ENCODE data around the gene CCL13. TPM values are rescaled to one million over a fixed set of nuclear protein-coding genes. Genes with fewer than 3 reads are reported as not detected.

The CCL13 gene
- total RNA-seq, 1 experiment from 2014 or later, result not detected

DNA sequence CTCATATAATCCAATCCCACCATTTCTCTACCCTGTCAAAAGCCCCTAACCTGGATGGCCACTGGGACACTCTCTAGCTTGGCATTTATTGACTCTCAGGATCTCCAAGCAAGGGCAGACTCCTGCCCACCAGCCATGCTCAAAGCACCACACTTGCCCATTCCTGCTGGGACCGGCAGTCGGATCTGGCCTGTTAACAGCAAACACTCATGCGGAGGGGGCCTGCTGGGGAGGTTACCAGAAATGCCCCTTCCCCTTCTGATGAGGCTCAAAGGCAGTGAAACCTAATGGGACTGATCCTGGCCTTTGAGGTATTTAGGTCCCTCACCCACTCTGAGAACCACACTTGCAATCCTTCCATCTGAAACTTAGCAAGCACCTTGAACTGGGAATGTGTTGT lies 13.3 kb downstream of the CCL13 start:
- Histone ChIP-seq H3K9me2 (ENCODE audit: insufficient read depth) (no peaks in the 10 kb centered on the region), H3K79me2 (ENCODE audit: low read depth) (no peaks in the 10 kb centered on the region), H3K27me3 (ENCODE audit: insufficient read depth, low read depth) (peaks cover 27% of the 10 kb centered on the region), H3K4me1 (replicated peaks; ENCODE audit: insufficient read depth) (no peaks in the 10 kb centered on the region), H3K4me2 (no peak overlapping the region), H3F3A (ENCODE audit: insufficient read depth, low read depth) (no peaks in the 10 kb centered on the region), H2AFZ (no peak overlapping the region), H4K20me1 (ENCODE audit: insufficient read depth) (no peaks in the 10 kb centered on the region; the same call in 1 of the 2 replicates), H3K4me3 (no peak overlapping the region), H3K27ac (no peak overlapping the region), H3K9me3 (ENCODE audit: insufficient read depth, low read depth) (no peaks in the 10 kb centered on the region), H3K36me3 (ENCODE audit: low read depth) (no peaks in the 10 kb centered on the region)
- no TSS peak for BruUV-seq (replicated peaks)
- ChIA-PET POLR2A (ENCODE audit: unreplicated experiment) (no interaction called here), CTCF (no interaction called here)
- DNase-seq, result no peak
- no peak for TF ChIP-seq EZH2 (IDR thresholded peaks at IDR 0.05; ENCODE audit: low read depth)
- TF ChIP-seq, protein P1, sequence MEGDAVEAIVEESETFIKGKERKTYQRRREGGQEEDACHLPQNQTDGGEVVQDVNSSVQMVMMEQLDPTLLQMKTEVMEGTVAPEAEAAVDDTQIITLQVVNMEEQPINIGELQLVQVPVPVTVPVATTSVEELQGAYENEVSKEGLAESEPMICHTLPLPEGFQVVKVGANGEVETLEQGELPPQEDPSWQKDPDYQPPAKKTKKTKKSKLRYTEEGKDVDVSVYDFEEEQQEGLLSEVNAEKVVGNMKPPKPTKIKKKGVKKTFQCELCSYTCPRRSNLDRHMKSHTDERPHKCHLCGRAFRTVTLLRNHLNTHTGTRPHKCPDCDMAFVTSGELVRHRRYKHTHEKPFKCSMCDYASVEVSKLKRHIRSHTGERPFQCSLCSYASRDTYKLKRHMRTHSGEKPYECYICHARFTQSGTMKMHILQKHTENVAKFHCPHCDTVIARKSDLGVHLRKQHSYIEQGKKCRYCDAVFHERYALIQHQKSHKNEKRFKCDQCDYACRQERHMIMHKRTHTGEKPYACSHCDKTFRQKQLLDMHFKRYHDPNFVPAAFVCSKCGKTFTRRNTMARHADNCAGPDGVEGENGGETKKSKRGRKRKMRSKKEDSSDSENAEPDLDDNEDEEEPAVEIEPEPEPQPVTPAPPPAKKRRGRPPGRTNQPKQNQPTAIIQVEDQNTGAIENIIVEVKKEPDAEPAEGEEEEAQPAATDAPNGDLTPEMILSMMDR (conservative IDR thresholded peaks at IDR 0.05), result no peak
- intact Hi-C loops (cut with micrococcal nuclease; ENCODE audit: unreplicated experiment), result no loop called here

DNA sequence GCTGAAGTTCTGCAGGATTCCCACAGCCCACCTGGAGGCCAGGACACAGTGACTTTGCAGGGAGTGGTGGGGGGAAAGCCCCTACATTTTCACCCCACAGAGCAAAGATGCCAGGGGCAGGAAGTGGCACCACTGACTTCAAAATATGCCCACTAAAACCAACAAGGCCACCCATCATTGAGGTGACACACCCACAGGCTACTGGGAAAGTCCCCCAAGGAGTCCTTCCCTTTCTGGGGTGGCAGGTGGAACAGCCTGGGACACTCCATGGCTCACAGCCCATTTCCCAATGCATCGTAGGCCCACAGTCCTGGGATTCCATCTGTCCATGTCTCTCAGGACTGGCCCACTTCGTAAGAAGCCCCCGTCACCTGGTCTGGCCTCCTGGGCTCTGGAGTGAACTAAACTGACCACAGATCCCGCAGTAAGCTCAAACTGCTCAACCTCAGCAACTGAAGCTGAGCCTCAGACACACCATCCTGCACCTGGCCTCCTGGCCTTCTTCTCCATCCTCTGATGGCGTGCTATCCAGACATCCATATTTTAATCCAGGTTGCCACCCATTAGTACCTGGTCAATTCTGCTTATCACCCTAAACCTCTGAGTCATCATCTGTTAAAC lies 14.2 kb downstream of the CCL13 start:
- H3K4me1 ChIP-seq (replicated peaks; ENCODE audit: insufficient read depth), result no peaks in the 10 kb centered on the region
- ChIA-PET POLR2A (ENCODE audit: unreplicated experiment) (no interaction called here), CTCF (no interaction called here)
- intact Hi-C loops (cut with micrococcal nuclease; ENCODE audit: unreplicated experiment), result no loop called here
- no peaks in the 10 kb centered on the region for H3K9me2 ChIP-seq (ENCODE audit: insufficient read depth)
- H3K9me3 ChIP-seq (ENCODE audit: insufficient read depth, low read depth), result no peaks in the 10 kb centered on the region
- no peaks in the 10 kb centered on the region for H3K36me3 ChIP-seq (ENCODE audit: low read depth)
- H3K79me2 ChIP-seq (ENCODE audit: low read depth), result no peaks in the 10 kb centered on the region
- H3K27ac ChIP-seq, result no peak overlapping the region
- H3F3A ChIP-seq (ENCODE audit: insufficient read depth, low read depth), result no peaks in the 10 kb centered on the region
- DNase-seq, result no peak
- peaks cover 31% of the 10 kb centered on the region for H3K27me3 ChIP-seq (ENCODE audit: insufficient read depth, low read depth)
- no peak overlapping the region for H3K4me2 ChIP-seq
- H3K4me3 ChIP-seq, result no peak overlapping the region
- no peak for TF ChIP-seq EZH2 (IDR thresholded peaks at IDR 0.05; ENCODE audit: low read depth)
- TF ChIP-seq, protein P1 (conservative IDR thresholded peaks at IDR 0.05), result no peak
- H2AFZ ChIP-seq, result no peak overlapping the region
- no peaks in the 10 kb centered on the region; the same call in 1 of the 2 replicates for H4K20me1 ChIP-seq (ENCODE audit: insufficient read depth)
- no TSS peak for BruUV-seq (replicated peaks)

GRCh38 chr17:34370997-34371395 lies 14.7 kb downstream of the CCL13 start:
- intact Hi-C loops (cut with micrococcal nuclease; ENCODE audit: unreplicated experiment), result no loop called here
- H3K36me3 ChIP-seq (ENCODE audit: low read depth), result no peaks in the 10 kb centered on the region
- H3K79me2 ChIP-seq (ENCODE audit: low read depth), result no peaks in the 10 kb centered on the region
- CTCF ChIA-PET, result no interaction called here
- no peaks in the 10 kb centered on the region for H3K9me2 ChIP-seq (ENCODE audit: insufficient read depth)
- no peaks in the 10 kb centered on the region; the same call in 1 of the 2 replicates for H4K20me1 ChIP-seq (ENCODE audit: insufficient read depth)
- POLR2A ChIA-PET (ENCODE audit: unreplicated experiment), result no interaction called here
- no peak overlapping the region for H3K27ac ChIP-seq
- no peaks in the 10 kb centered on the region for H3F3A ChIP-seq (ENCODE audit: insufficient read depth, low read depth)
- H3K4me1 ChIP-seq (replicated peaks; ENCODE audit: insufficient read depth), result no peaks in the 10 kb centered on the region
- H2AFZ ChIP-seq, result no peak overlapping the region
- H3K4me2 ChIP-seq, result no peak overlapping the region
- no peaks in the 10 kb centered on the region for H3K9me3 ChIP-seq (ENCODE audit: insufficient read depth, low read depth)
- no TSS peak for BruUV-seq (replicated peaks)
- peaks cover 31% of the 10 kb centered on the region for H3K27me3 ChIP-seq (ENCODE audit: insufficient read depth, low read depth)
- TF ChIP-seq, protein P1 (conservative IDR thresholded peaks at IDR 0.05), result no peak
- TF ChIP-seq EZH2 (IDR thresholded peaks at IDR 0.05; ENCODE audit: low read depth), result no peak
- no peak overlapping the region for H3K4me3 ChIP-seq
- DNase-seq, result no peak
